Fibroblast of the aortic adventitia (primary cell): Measurements from ENCODE around the gene TSPAN33. TPM values are rescaled to one million over a fixed set of nuclear protein-coding genes. Genes with fewer than 3 reads are reported as not detected.

Experiments used
- DNase-seq: peaks from one replicate; pipeline ENCODE4 v3.0.0-alpha.2; 2010; ENCODE audit warnings: low read depth
- H3K4me3 ChIP-seq: 2 replicates; pipeline ENCODE4 v1.5.1; 2011; ENCODE audit warnings: low read depth, mild to moderate bottlenecking, control low read depth, low read length, moderate library complexity
- CTCF ChIP-seq: IDR thresholded peaks from 2 replicates; pipeline ENCODE4 v1.5.1; 2011; ENCODE audit warnings: mild to moderate bottlenecking, low read length, control low read depth, inconsistent platforms; ENCODE audit not compliant: insufficient read depth
- total RNA-seq: library from RNA; depleted of rRNA; stranded (reverse); fragments of >200 nt; gene quantifications from 2 replicates; pipeline ENCODE4 v1.2.3, GENCODE V29; 2012; ENCODE audit warnings: low replicate concordance

TSPAN33 gene
- total RNA-seq, 1 donor = not detected

GRCh38 chr7:129149511-129149910, 5.0 kb downstream of the TSPAN33 start:
- TF ChIP-seq CTCF = no peak
- DNase-seq = no peak
- H3K4me3 ChIP-seq = no peak overlapping the region

- H3K4me3 ChIP-seq = no peak overlapping the region
- no peak for DNase-seq
- no peak for TF ChIP-seq CTCF
Observed at GRCh38 chr7:129150199-129150996, 5.9 kb downstream of the TSPAN33 start.

- TF ChIP-seq CTCF = no peak
- no peak for DNase-seq
Observed at GRCh38 chr7:129157651-129158050, 13.1 kb downstream of the TSPAN33 start.

GRCh38 chr7:129159539-129159938, 15.0 kb downstream of the TSPAN33 start:
- TF ChIP-seq CTCF = no peak
- no peak overlapping the region for H3K4me3 ChIP-seq
- no peak for DNase-seq

More at GRCh38 chr7:129157651-129158050, 13.1 kb downstream of the TSPAN33 start:
- H3K4me3 ChIP-seq = no peak overlapping the region

GRCh38 chr7:129160161-129160905, 15.8 kb downstream of the TSPAN33 start:
- DNase-seq = no peak

More at GRCh38 chr7:129160161-129160905, 15.8 kb downstream of the TSPAN33 start:
- H3K4me3 ChIP-seq = no peak overlapping the region
- TF ChIP-seq CTCF = no peak
